RWPE2 (cell line): ENCODE measurements around the gene CLDN24.

Source experiments
- ATAC-seq: fragments of 200-7000 bp; cut with Tn5 transposase; 3 replicates; pipeline ENCODE4 v1.9.1; 2021; ENCODE audit warnings: low read depth
- DNase-seq: peaks from one replicate; pipeline ENCODE4 v3.0.0-alpha.2; 2020; ENCODE audit warnings: low spot score
- H3K27ac ChIP-seq: fragments of 450-650 bp; 2 replicates; pipeline ENCODE4 v1.5.1; 2017; ENCODE audit warnings: mild to moderate bottlenecking; ENCODE audit not compliant: poor library complexity, severe bottlenecking
- H3K27me3 ChIP-seq: fragments of 250-450 bp; sonication (Bioruptor Pico); 2 replicates; pipeline ENCODE4 v1.5.1; 2021; ENCODE audit warnings: mild to moderate bottlenecking, moderate library complexity; ENCODE audit not compliant: insufficient read depth, poor library complexity, severe bottlenecking
- H3K36me3 ChIP-seq: fragments of 250-450 bp; sonication (Bioruptor Pico); 2 replicates; pipeline ENCODE4 v1.5.1; 2020; ENCODE audit warnings: low read depth, mild to moderate bottlenecking, moderate library complexity
- H3K4me1 ChIP-seq: fragments of 250-450 bp; sonication (Bioruptor Pico); 2 replicates; pipeline ENCODE4 v1.5.1; 2021; ENCODE audit warnings: mild to moderate bottlenecking, moderate library complexity; ENCODE audit not compliant: insufficient read depth, poor library complexity, severe bottlenecking
- H3K4me3 ChIP-seq: fragments of 250-450 bp; sonication (Bioruptor Pico); 2 replicates; pipeline ENCODE4 v1.5.1; 2021; ENCODE audit warnings: mild to moderate bottlenecking, moderate library complexity; ENCODE audit not compliant: severe bottlenecking
- H3K9me3 ChIP-seq: fragments of 250-450 bp; sonication (Bioruptor Pico); 2 replicates; pipeline ENCODE4 v1.5.1; 2021; ENCODE audit warnings: mild to moderate bottlenecking, moderate library complexity; ENCODE audit not compliant: severe bottlenecking
- TF ChIP-seq, protein P1 (sequence below): fragments of 450-650 bp; IDR thresholded peaks from one replicate; pipeline ENCODE4 v1.5.1; 2017; ENCODE audit warnings: mild to moderate bottlenecking, moderate library complexity; ENCODE audit not compliant: poor library complexity, severe bottlenecking

The CLDN24 gene

DNA sequence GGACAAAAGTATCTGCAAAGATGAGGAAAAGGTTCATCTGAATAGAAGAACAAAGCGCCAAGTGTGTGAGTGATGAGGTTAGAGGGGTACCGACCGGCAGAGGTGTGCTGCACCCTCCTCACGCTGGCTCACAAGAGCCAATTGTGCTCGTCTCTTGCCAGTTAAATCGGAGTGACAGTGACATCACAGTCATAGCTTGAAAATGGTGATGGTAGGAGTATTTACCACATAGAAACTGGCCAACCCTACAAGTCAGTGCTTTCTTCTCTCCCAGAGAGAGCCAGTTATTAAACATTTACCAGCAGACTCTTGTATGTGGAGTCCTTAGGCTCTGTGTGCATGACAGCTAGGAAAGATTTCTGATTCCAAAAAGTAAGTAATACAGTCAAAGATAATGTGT lies 34.5 kb downstream of the CLDN24 start:
- ATAC-seq (no peak), DNase-seq (no peak)
- no peaks in the 10 kb centered on the region for H3K4me1 ChIP-seq
- TF ChIP-seq, protein P1, sequence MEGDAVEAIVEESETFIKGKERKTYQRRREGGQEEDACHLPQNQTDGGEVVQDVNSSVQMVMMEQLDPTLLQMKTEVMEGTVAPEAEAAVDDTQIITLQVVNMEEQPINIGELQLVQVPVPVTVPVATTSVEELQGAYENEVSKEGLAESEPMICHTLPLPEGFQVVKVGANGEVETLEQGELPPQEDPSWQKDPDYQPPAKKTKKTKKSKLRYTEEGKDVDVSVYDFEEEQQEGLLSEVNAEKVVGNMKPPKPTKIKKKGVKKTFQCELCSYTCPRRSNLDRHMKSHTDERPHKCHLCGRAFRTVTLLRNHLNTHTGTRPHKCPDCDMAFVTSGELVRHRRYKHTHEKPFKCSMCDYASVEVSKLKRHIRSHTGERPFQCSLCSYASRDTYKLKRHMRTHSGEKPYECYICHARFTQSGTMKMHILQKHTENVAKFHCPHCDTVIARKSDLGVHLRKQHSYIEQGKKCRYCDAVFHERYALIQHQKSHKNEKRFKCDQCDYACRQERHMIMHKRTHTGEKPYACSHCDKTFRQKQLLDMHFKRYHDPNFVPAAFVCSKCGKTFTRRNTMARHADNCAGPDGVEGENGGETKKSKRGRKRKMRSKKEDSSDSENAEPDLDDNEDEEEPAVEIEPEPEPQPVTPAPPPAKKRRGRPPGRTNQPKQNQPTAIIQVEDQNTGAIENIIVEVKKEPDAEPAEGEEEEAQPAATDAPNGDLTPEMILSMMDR: no peak
- no peaks in the 10 kb centered on the region for H3K27me3 ChIP-seq
- H3K27ac ChIP-seq: no peak overlapping the region
- peaks cover 45% of the 10 kb centered on the region for H3K36me3 ChIP-seq
- no peak overlapping the region for H3K4me3 ChIP-seq
- H3K9me3 ChIP-seq: no peaks in the 10 kb centered on the region

DNA sequence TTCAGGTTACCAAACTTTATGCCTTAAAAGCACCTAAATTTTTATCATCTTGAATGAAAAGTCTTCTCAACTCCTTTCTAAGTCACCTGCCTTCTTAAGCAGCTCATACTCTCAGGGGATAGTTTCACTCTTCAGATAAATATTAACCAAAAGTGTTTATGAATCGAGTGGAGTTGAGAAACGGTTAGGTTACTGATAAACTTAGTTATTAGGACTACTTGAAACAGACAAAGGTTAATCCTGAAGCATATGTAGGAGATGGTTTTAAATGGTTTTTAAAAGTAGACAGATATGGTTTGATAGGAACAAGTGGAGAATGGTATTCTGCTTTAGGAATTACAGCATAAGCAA lies 34.9 kb downstream of the CLDN24 start:
- no peak overlapping the region for H3K4me3 ChIP-seq
- ATAC-seq: no peak
- no peaks in the 10 kb centered on the region for H3K9me3 ChIP-seq
- no peak overlapping the region for H3K27ac ChIP-seq
- H3K36me3 ChIP-seq: peaks cover 49% of the 10 kb centered on the region
- no peaks in the 10 kb centered on the region for H3K4me1 ChIP-seq
- TF ChIP-seq, protein P1: no peak
- H3K27me3 ChIP-seq: no peaks in the 10 kb centered on the region
- no peak for DNase-seq

GRCh38 chr4:183286590-183287308 lies 35.5 kb downstream of the CLDN24 start:
- ATAC-seq (no peak), DNase-seq (no peak)
- Histone ChIP-seq H3K4me1 (no peaks in the 10 kb centered on the region), H3K36me3 (peaks cover 54% of the 10 kb centered on the region), H3K9me3 (no peaks in the 10 kb centered on the region), H3K27me3 (no peaks in the 10 kb centered on the region), H3K4me3 (no peak overlapping the region), H3K27ac (no peak overlapping the region)
- TF ChIP-seq, protein P1: no peak

DNA sequence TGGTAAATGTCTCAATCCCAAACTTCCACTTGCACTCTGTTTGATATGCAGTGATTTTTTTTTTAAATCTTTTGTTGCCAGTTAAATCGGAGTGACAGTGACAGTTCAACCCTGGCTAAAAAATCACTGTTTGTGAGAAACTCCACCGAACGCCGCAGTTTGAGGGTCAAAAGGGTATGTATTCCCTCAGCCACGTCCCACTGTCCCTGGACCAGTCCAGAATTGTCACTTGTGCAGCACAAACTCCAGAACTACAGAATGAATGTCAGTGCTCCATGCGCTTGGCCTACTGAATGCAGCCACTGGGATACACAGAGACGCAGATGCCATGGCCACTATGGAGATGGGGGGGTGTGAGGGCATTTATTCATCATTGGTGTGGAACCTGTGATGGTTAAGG lies 36.3 kb downstream of the CLDN24 start:
- Histone ChIP-seq H3K9me3 (no peaks in the 10 kb centered on the region), H3K27ac (no peak overlapping the region), H3K36me3 (peaks cover 62% of the 10 kb centered on the region), H3K4me3 (no peak overlapping the region), H3K27me3 (no peaks in the 10 kb centered on the region), H3K4me1 (no peaks in the 10 kb centered on the region)
- no peak for DNase-seq
- ATAC-seq: no peak
- TF ChIP-seq, protein P1: no peak

DNA sequence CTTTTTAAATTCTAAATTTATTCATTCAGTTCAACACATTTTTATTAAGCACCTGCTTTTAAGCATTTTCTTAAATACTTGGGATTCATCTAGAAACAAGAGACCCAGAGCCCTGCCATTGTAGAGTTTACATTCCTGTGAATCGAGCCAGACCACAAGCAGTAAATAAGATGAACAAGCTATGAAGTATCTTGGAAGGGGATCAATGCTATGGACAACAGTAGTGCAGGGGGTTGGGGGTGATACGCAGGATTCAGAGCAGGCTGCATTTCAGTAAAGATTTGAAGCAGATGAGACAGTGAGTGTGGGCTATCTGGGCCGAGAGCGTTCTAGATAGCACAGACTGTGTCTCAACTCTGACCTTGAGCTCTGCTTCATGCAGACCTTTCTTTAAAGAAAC lies 37.3 kb downstream of the CLDN24 start:
- Histone ChIP-seq H3K27ac (no peak overlapping the region), H3K36me3 (peaks cover 58% of the 10 kb centered on the region), H3K27me3 (no peaks in the 10 kb centered on the region), H3K4me1 (no peaks in the 10 kb centered on the region), H3K4me3 (no peak overlapping the region), H3K9me3 (no peaks in the 10 kb centered on the region)
- ATAC-seq (no peak), DNase-seq (no peak)
- TF ChIP-seq, protein P1: no peak
